HG03103 (cell line): ENCODE results near the gene ATG5.

Source experiments
- ATAC-seq: cut with Tn5 transposase; IDR thresholded peaks from one replicate; pipeline ENCODE4 v1.9.1; 2021; ENCODE audit warnings: low read depth; ENCODE audit not compliant: unreplicated experiment

The ATG5 gene

GRCh38 chr6:106134906-106135634, 190.5 kb downstream of the ATG5 start:
- no peak for ATAC-seq
